Measurements from ENCODE around the gene DTX1.

DNA sequence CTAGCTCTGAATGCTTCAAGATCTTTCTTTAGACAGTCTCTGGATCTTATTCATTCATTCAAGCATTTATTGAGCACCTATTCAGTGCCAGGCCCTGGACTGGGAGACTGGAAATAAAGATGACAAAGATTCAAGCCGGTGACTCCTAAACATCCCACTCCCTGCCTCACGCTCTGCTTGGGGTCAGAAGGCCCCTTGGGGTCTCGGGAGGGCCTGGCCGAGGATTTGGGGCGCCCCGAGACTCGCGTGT lies 224 bp upstream of the DTX1 start:
- TF ChIP-seq EZH2 (IDR thresholded peaks at IDR 0.05; ENCODE audit: insufficient read depth, low read length) = no peak
- TF ChIP-seq, protein P1, sequence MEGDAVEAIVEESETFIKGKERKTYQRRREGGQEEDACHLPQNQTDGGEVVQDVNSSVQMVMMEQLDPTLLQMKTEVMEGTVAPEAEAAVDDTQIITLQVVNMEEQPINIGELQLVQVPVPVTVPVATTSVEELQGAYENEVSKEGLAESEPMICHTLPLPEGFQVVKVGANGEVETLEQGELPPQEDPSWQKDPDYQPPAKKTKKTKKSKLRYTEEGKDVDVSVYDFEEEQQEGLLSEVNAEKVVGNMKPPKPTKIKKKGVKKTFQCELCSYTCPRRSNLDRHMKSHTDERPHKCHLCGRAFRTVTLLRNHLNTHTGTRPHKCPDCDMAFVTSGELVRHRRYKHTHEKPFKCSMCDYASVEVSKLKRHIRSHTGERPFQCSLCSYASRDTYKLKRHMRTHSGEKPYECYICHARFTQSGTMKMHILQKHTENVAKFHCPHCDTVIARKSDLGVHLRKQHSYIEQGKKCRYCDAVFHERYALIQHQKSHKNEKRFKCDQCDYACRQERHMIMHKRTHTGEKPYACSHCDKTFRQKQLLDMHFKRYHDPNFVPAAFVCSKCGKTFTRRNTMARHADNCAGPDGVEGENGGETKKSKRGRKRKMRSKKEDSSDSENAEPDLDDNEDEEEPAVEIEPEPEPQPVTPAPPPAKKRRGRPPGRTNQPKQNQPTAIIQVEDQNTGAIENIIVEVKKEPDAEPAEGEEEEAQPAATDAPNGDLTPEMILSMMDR (IDR thresholded peaks at IDR 0.05; ENCODE audit: insufficient read depth, low read depth, low read length) = no peak
